GM15510 (cell line): ENCODE data around the gene CBLB.

ENCODE experiments used
- POLR2A ChIP-seq: IDR thresholded peaks from 3 replicates; pipeline ENCODE4 v1.6.1; 2011; ENCODE audit warnings: borderline replicate concordance; ENCODE audit not compliant: insufficient read length; ENCODE audit errors: extremely low read depth

CBLB gene

DNA sequence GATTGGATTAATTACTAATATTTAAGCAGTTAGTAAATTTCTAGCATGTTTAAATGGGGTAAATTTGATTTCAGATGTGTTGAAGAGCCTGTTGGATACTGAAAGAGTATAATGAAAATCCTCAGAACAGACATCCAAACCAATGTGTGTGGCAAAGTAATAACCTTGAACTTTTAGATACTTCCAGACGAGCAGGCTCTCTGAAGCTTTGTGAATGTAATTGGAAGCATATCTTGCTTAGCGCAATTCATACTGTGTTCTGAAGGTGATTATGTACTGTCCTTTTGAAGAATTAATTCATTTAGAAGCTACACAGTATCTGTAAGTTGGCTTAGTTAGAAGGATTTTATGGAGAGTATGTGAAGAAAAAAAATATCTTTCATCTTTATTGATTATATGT lies 161.8 kb downstream of the CBLB start:
- TF ChIP-seq POLR2A = no peak

DNA sequence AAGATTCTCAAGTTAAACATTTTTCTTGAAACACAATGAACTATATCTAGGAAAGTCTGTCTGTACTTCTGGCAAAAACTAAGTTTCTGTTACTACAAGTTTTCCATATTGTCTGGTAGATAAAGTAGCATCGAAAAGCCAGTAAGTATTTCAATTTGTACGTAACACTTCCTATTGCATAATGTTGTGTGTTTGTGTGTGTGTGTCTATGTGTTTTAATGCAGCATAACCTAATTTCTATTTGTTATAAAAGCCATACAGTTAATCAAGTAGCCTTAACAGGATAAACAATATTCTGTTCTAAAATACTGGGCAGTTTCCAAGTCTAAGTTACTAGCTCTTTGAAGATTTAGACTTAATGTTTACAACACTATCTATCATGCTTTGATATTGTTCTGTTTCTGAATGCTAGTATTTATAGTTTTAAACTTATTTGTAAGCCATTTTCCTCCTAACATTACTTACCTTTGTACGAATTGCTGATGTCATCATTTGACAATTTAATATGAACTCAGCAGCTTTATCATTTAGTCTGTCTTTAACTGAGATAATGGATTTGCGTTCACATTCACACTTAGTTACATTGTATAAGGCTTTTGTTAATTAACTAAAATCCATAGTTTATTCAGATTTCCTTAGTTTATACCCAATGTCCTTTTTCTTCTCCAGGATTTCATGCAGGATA lies 163.9 kb downstream of the CBLB start:
- no peak for TF ChIP-seq POLR2A

DNA sequence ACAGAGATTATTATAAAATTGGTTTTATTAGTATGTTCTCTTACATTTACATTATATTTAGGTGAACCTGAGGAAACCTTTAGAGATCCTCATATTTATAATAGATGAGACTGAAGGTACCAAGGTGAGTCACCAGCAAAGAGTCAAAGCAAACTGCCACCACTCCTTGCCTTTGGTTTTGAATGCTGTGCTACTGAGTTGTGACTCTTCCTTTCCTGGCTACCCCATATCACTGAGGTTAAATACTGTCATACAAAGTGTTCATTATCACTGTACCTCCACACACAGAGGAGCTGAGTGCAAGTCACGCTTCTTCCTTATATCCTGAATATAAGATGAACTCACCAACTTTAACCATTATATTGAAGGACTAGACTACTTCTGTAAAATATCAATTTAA lies 168.2 kb downstream of the CBLB start:
- no peak for TF ChIP-seq POLR2A

DNA sequence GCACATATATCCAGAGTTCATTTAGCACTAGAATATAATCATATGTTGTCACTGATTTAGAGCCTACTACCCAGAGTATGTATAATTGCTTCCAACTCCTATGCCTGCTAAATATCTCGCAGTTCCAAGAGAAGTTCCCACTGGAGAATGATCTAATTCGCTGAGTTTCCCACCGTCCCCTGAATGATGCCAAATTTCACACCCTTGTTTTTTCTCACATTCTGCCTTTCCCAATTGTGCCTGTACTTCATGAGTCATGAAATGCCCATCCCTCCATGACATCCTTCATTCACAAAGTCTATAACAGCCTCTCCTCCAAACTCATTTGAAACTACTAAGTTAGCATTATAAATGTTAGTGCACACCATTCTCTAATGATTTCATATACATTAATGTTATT lies 177.2 kb downstream of the CBLB start:
- TF ChIP-seq POLR2A = no peak

DNA sequence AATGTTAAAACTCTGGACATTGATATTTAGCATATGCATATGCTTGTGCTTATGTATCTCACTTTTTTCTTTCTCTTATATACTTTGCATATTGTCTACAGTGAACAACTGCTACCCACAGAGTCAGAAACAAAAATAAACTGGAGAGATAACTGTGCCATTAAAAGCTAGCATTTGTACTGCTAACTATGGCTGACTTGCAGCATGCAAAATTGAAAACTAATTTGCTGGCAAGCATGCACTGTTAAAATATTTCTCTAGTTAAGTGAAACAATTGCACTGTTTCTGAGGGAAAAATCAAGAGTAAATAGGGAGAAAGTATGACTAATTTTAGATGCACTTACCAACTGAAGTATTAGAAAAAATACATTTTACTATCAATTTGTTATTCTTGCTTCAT lies 177.8 kb downstream of the CBLB start:
- TF ChIP-seq POLR2A = no peak

DNA sequence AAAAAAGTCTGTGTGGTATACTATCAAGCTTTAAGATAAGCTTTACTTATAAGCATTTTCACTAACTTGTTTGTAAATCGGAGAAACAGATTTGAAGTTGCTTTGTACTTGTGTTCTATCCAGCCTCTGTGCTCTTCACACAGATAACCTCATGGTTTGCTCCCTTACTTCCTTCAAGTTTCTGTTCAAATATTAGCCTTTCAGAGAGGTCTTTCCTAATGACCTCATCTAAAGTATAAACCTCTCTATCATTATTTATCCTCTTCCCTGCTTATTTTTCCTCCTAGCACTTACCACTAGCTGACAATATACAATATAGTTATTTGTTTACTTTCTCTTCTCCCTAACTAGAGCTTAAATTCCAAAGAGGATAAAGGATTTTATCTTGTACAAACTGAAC lies 180.0 kb downstream of the CBLB start:
- TF ChIP-seq POLR2A = no peak

DNA sequence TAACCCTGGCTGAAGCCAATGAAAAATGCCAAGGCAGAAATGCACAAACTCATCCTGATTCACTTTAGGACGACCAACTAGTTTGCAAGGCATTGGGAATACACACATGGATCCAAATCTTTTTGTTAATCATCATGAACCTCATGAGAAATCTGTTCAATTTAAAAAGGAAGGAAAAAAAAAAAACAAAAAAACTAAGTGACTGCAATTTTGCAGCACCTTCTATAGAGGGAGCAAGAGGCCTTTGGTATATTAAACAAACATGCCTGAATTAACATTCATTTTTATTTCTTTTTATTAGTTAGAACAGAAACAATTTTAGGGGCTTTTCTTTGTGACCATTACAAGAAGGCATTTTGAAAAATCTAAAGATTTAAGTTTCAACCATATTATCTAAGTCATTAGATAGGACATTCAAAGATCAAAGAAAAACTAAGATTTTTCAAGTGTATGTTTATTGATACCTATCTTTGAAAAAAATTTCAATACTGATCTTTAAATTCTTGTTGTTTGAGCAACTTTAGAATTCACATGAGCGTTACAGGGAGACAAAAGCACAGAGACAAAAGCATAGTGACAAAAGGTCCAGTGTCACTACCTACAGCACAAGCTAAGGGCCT lies 182.4 kb downstream of the CBLB start:
- TF ChIP-seq POLR2A = no peak

DNA sequence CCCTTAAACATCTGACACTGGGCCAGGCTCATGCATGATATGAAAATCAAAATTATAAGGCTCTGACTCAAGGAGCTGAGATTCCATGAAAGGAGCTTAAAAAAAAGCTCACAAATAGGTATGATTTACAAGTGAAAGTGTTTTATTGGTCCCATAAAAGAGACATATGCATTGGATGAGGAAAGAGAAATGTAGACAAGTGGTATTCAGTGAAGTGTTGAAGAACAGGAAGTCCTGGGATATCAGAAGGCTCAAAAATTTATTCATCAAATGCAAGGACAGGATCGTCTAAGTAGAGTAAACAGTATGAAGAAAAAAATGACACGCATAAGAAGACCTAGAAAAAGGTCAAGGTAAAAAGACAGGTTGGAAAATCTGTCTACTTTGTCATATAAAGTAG lies 188.9 kb downstream of the CBLB start:
- no peak for TF ChIP-seq POLR2A

DNA sequence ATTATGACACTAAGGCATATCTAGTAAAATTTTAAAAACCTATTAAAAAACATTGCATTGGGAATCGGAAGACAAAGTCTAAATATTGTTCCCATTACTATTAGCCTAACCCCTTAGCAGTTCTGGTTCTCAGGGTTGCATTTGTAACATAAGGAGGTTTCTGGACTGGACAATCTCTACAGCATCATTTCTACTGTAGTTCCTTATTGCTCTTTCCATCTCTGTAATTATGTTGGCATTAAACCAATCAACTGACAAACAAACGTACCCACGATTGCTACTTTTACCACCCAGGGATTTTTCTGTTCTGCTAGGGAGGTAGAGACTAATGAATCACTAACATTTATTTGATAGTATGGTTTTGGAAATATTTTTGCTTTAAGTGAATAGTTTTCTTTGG lies 190.8 kb downstream of the CBLB start:
- no peak for TF ChIP-seq POLR2A

DNA sequence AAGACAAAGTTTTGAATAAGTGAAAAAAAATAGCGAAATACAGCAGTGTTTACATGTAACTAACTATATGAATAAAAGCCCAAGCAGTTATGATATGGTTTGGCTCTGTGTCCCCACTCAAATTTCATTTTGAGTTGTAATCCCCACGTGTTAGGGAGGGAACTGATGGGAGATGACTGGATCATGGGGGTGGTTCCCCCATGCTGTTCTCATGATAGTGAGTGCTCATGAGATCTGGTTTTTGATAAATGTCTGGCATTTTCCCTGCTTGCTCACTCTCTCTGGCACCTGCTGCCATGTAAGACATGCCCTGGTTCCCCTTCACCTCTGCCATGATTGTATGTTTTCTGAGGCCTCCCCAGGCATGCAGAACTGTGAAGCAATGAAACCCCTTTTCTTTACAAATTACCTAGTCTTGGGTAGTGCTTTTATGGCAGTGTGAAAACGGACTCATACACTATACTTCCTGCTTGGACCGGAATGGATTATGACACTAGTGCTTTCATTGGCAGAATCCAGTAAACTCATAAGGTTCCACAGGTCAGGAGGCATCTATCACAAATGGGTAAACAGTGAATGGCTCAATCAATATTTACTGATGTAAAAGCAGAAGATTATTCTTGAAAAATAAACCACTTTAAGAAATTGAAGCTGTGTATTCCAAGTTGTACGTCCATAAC lies 192.1 kb downstream of the CBLB start:
- no peak for TF ChIP-seq POLR2A

DNA sequence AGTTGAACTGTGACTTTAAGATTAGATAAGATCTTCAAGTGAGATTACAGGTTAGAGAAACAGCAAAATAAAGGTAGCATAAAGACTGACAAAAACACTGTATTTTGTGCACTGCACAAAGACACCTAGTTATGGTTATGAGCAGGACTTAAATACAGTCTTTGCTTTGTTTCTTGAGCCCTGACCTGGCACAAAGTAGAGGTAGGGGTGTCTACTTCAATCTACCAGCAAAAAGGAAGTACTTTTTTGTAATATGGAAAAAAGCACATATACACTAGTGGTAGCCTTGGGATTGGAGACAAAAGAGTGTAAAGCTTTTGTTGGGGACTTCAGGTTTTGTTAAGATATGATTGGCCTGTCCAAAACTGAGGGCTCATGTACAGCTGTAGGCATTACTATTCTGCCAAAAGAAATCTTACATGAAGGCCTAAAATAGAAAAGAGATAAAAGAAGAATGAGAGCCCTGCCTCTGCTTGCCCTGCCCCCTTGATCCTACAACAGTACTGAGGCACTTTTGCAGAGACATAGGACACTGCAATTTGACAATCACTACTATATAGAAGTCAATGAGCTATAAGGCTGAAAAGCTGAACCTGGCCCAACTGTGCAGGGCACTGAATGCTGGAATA lies 194.3 kb downstream of the CBLB start:
- no peak for TF ChIP-seq POLR2A

DNA sequence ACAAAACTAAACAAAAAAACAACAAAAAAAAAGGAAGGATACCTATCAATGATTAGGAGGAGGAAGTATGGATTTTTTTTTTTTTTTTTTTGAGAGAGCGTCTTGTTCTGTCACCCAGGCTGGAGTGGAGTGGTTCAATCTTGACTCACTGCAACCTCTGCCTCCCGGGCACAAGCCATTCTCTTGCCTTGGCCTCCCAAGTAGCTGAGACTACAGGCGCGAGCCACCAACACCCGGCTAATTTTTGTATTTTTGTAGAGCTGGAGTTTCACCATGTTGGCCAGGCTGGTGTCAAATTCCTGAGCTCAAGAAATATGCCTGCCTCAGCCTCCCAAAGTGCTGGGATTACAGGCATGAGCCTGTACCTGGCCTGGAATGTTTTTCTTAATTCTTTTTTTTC lies 195.8 kb downstream of the CBLB start:
- no peak for TF ChIP-seq POLR2A

DNA sequence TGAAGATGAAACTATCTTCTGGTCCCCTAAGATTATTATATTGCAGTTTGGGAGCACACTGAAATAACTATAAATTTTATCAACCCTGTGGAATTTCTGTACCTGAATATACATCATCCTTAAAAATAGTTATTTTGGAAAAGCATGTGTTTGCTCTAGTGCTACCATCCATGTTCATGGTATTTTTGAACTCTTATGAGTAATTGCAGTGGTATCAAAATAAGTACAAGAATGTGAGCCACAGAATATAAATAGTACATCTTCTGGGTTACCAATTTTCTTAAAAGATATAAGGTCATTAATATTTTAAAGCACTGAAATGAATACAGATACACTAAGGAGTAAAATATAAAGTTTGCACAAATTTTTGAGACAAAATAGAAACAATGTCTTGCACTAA lies 206.5 kb downstream of the CBLB start:
- TF ChIP-seq POLR2A = no peak

DNA sequence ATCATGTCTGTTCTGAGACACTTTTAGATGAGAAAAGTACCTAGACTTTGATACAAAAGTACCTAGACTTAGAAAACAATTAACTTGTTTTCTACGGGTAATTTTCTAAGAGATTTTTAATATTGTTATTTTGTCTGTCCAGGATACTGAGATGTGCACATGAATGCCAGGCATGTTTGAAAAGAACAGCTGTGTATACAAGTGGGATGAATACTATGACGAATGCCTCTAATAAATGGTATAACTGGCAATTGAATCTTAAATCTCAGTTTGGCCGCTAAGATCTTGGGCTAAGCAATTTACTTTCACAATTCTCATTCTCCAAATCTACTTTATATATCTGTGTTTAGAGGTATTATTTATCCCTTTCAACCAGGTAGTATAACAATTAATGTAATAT lies 207.4 kb downstream of the CBLB start:
- TF ChIP-seq POLR2A = no peak

DNA sequence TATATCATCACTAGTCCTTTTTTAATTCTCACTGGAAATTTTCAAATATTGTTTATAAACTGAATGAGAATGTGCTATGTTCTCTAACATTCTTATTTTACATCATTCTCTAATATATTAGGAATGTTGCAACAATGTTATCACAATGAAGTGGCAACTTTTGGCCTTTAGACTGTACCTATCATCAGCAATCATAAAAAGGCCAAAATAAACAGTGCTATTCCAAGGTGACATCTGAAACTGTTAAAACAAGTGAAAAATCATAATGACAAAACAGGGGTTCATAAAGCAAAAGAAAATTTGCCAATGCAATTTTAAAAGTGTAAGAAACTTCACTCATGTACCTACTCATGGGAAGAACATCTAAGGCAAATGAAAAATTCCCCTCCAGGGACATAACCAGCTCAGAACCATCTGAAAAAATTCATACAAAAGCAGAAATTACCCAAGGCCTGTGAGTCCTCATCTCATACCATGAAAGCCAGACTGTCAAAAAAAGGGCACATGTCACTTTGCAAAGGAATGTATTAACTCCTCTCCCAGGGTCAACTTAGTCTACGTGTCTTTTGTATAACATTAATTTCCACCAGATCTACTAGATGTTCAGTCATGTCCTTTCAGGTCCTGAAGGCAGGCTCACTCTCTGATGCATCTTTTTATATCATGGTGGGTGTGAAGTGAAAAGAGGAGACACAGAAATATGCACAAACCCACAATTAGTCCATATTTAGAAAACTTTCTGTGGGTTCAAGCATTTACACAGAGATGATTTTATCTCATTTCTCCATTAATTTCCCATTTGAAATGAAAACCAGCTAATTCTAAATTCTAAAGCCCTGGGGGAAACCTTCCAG lies 211.9 kb downstream of the CBLB start:
- no peak for TF ChIP-seq POLR2A
